Adrenal gland (tissue), 12 donors: ENCODE data around the gene PRTFDC1. TPM values are rescaled to one million over a fixed set of nuclear protein-coding genes. Genes with fewer than 3 reads are reported as not detected.
"Not testable (repeated sequence)": the region's sequence is repeated elsewhere in the genome, so short reads cannot be mapped to it uniquely, and the experiment has no call there.

ENCODE experiments used
- DNase-seq, 7 donors: peaks; one replicate each; pipeline ENCODE4 v3.0.0-alpha.2; 2019 to 2020
- H3K27ac ChIP-seq, 5 donors: fragments of 200-600 bp; sonication (generic) in 4 of 5; 1 replicate in 3 of 5; 2 replicates in 2 of 5; pipeline versions ENCODE4 v1.5.1 to v1.8.0; 2016 to 2020; ENCODE audit warnings: mild to moderate bottlenecking in 1 of 5
- H3K27me3 ChIP-seq: fragments of 200-600 bp; 2 replicates; pipeline ENCODE4 v1.8.0; 2021
- H3K36me3 ChIP-seq, 2 donors: fragments of 200-600 bp; replicated peaks in 1 of 2; 1 replicate in 1 of 2; 2 replicates in 1 of 2; pipeline versions ENCODE4 v1.5.1 to v1.8.0; 2018 to 2022
- H3K4me1 ChIP-seq, 2 donors: fragments of 200-600 bp; replicated peaks in 1 of 2; 1 replicate in 1 of 2; 2 replicates in 1 of 2; pipeline versions ENCODE4 v1.5.1 to v1.8.0; 2018 to 2021
- H3K4me3 ChIP-seq, 4 donors: fragments of 200-600 bp; sonication (generic) in 3 of 4; one replicate each; pipeline ENCODE4 v1.5.1; 2016 to 2018
- H3K9me3 ChIP-seq, 3 donors: fragments of 200-600 bp; sonication (generic) in 1 of 3; replicated peaks in 1 of 3; 1 replicate in 2 of 3; 2 replicates in 1 of 3; pipeline versions ENCODE4 v1.5.1 to v1.8.0; 2016 to 2021
- POLR2A ChIP-seq, 2 donors: fragments of 450-650 bp; IDR thresholded peaks; one replicate each; pipeline ENCODE4 v1.6.1; 2017; ENCODE audit warnings: antibody characterized with exemption in 2 of 2, mild to moderate bottlenecking in 2 of 2, moderate library complexity in 1 of 2
- WGBS, 4 donors: extraction: QIAGEN DNeasy Blood & Tissue Kit in 2 of 4; methylation state at CpG; one replicate each; pipeline versions ENCODE4 v1.1.5 to v1.1.7; 2013 to 2017; 5-methylcytosine and 5-hydroxymethylcytosine counted together
- intact Hi-C, 2 donors: fragments of 100-400 bp; cut with DNase I; formaldehyde crosslinking; loops; one replicate each; pipeline versions ENCODE4 v1.14.1 to v1.15.0; 2022 to 2023
- polyA plus RNA-seq, 3 donors: library from polyadenylated mRNA; stranded (reverse); fragments of 200-250 nt in 2 of 3; fragments of 350-450 nt in 1 of 3; fragmentation: Illumina TruSeq in 1 of 3; extraction: RNeasy Lipid Tissue Mini Kit (QIAGEN cat#74804) in 1 of 3; gene quantifications; one replicate each; pipeline ENCODE4 v1.2.3, GENCODE V29; 2013 to 2014
- total RNA-seq, 9 donors: library from RNA; depleted of rRNA in 4 of 9; stranded (reverse); fragments of >200 nt in 4 of 9; fragments of 120-200 nt in 1 of 9; fragmentation: NEBNext Ultra II Directional in 1 of 9; extraction: Animal tissue kit (Norgen Biotek cat#: 25700) in 1 of 9; gene quantifications; one replicate each; pipeline versions ENCODE4 v1.1.0 to v1.2.4, GENCODE V29; 2013 to 2023
- TF ChIP-seq, protein P1 (sequence below), 6 experiments: fragments of 450-650 bp in 4 of 6; fragments of 200-600 bp in 2 of 6; sonication (generic) in 1 of 6; IDR thresholded peaks; 1 replicate in 5 of 6; 2 replicates in 1 of 6; pipeline versions ENCODE4 v1.5.1 to v1.8.0; 2016 to 2021; ENCODE audit warnings: antibody characterized with exemption in 6 of 6, mild to moderate bottlenecking in 2 of 6, moderate library complexity in 1 of 6
- donor health status: healthy with polysubstance abuse.
- donor health status: Bipolar disorder and iron deficiency.
- donor health status: DM: yes; HTN: yes; CAD: no.
- donor health status: DM: no; HTN: no; CAD: no.
- donor health status: DM: no; HTN: no; CAD: no.
- donor health status: DM: yes; HTN: yes; CAD: no.

The PRTFDC1 gene
- total and polyA plus RNA-seq, 12 donors, result 13.5 to 56.5 (median 26.6) TPM

DNA sequence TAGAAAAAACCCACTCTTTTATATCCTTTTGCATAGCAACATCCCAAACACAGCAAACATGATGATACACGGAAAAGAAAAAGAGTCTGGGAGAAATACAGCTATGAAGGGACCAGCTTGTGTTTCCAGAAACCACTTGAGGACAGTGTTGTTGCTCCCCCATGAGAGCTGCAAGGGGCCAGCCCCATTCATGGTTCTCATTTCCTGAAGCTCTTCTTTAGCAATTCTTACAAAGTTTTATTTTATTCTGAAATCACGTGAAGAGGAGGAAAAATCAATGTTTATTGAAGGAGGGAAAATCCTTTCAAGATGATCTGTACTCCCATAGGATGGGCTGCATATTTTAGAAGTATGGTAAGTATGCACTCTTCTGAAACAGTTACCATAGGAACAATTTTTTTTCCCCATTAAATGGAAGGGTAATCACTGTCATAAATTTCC is 17.5 kb upstream of the PRTFDC1 start:
- Histone ChIP-seq H3K9me3 (no peaks in the 10 kb centered on the region), H3K27ac (no peak overlapping the region), H3K4me3 (no peak overlapping the region), H3K36me3 (no peaks in the 10 kb centered on the region), H3K4me1 (peaks cover 0 to 5% of the 10 kb centered on the region in 2 donors), H3K27me3 (no peaks in the 10 kb centered on the region)
- DNase-seq, result no peak
- TF ChIP-seq, protein P1, sequence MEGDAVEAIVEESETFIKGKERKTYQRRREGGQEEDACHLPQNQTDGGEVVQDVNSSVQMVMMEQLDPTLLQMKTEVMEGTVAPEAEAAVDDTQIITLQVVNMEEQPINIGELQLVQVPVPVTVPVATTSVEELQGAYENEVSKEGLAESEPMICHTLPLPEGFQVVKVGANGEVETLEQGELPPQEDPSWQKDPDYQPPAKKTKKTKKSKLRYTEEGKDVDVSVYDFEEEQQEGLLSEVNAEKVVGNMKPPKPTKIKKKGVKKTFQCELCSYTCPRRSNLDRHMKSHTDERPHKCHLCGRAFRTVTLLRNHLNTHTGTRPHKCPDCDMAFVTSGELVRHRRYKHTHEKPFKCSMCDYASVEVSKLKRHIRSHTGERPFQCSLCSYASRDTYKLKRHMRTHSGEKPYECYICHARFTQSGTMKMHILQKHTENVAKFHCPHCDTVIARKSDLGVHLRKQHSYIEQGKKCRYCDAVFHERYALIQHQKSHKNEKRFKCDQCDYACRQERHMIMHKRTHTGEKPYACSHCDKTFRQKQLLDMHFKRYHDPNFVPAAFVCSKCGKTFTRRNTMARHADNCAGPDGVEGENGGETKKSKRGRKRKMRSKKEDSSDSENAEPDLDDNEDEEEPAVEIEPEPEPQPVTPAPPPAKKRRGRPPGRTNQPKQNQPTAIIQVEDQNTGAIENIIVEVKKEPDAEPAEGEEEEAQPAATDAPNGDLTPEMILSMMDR (IDR thresholded peaks at IDR 0.05), result no peak
- no peak for TF ChIP-seq POLR2A (IDR thresholded peaks at IDR 0.05)
- intact Hi-C loops, result no loop called here
- WGBS, 4 donors, result 63 to 73% (median 68%) methylated on average over 2 of the region's 2 CpGs

DNA sequence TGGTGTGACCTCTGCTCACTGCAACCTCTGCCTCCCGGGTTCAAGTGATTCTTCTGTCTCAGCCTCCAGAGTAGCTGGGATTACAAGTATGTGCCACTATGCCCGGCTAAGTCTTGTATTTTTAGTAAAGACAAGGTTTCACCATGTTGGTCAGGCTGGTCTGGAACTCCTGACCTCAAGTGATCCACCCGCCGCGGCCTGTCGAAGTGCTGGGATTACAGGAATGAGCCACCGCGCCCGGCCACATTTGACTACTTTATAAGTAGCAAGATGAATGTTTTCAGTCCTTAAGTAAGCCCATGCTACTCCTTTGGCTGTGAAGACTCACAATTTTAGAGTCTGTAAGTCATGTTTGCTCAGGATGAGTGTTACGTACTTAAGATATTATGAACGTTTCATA is 16.5 kb upstream of the PRTFDC1 start:
- H3K4me3 ChIP-seq, intact Hi-C loops, H3K27me3 ChIP-seq, H3K27ac ChIP-seq, H3K4me1 ChIP-seq, DNase-seq, H3K9me3 ChIP-seq, H3K36me3 ChIP-seq: not testable (repeated sequence)
- WGBS, 4 donors, result 93 to 95% (median 94%) methylated on average over 11 of the region's 11 CpGs

DNA sequence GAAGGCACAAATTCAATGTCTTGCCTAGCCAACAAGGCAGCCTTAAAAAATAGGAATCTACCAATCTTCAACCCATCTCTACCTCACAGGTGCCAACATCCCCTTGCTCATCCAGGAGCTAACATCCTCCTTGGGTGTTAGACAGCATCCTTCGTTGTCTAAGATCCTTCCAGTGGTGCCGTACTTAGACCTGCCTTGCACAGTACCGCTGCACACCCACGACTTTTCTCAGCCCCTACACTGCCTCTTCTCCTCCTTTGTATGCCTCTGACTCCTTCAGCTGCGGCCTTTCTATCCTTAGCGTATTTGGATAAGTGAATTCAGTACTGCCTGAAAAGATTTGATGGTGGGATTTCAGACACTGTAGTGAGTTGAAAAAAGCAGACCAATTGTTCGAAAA is 15.9 kb upstream of the PRTFDC1 start:
- H3K36me3 ChIP-seq, result no peaks in the 10 kb centered on the region
- intact Hi-C loops, result no loop called here
- H3K4me1 ChIP-seq, result no peaks in the 10 kb centered on the region
- H3K27me3 ChIP-seq, result no peaks in the 10 kb centered on the region
- 81 to 93% (median 92%) methylated on average over 7 of the region's 7 CpGs for WGBS, 4 donors
- no peak for TF ChIP-seq POLR2A (IDR thresholded peaks at IDR 0.05)
- TF ChIP-seq, protein P1 (IDR thresholded peaks at IDR 0.05), result no peak
- H3K4me3 ChIP-seq, result no peak overlapping the region
- no peaks in the 10 kb centered on the region for H3K9me3 ChIP-seq
- no peak overlapping the region for H3K27ac ChIP-seq
- DNase-seq, result no peak

DNA sequence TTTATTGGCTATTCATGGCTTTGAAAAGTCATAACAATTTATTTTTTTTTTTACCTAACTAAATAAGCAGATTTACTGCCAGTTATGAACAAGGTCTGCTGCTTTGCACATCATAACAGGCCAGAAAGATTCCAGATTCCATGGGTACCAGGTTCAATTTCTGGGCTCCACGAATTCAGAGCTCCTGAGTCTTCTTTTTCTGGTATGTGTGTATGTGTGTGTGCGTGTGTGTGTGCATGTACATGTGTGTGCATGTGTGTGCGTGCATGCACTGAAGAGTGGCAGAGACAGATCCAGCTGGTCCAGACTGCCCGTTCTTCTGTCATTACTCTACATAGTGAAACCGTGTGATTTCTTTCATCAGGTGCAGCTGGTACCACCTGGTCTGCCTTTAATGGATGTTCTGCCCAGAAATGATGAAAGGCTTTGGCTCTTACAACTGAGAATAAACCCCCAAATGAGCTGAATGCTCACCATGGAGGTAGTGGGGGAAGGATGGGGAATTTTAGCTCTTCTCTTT is 14.6 kb upstream of the PRTFDC1 start:
- Histone ChIP-seq H3K4me1 (no peaks in the 10 kb centered on the region), H3K36me3 (no peaks in the 10 kb centered on the region), H3K4me3 (no peak overlapping the region), H3K9me3 (no peaks in the 10 kb centered on the region), H3K27ac (no peak overlapping the region), H3K27me3 (no peaks in the 10 kb centered on the region)
- intact Hi-C loops, result no loop called here
- DNase-seq, result no peak
- 89 to 98% (median 93%) methylated on average over 5 of the region's 5 CpGs for WGBS, 4 donors
- no peak for TF ChIP-seq POLR2A (IDR thresholded peaks at IDR 0.05)
- TF ChIP-seq, protein P1 (IDR thresholded peaks at IDR 0.05), result no peak

DNA sequence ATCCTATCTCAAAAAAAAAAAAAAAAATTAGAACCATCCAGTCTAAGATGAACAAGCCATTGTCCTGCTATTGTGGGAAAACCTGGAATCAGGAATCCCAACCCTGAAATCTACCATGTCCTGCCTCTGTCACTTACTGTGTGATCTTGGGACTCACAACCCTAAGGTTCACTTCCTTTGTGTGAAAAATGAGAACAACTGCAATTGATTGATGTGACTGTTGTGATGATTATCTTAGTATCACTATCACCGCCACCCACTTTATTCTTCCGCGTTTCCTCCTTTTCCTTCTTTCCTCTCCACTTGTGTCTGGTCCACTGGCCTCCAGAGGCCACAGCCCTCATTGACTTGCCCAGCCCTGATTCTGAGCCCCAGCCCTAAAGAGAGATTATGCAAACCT is 12.6 kb upstream of the PRTFDC1 start:
- H3K27me3 ChIP-seq, result no peaks in the 10 kb centered on the region
- H3K36me3 ChIP-seq, result no peaks in the 10 kb centered on the region

More for the DNA sequence above, 12.6 kb upstream of the PRTFDC1 start:
- no peaks in the 10 kb centered on the region for H3K4me1 ChIP-seq
- TF ChIP-seq POLR2A (IDR thresholded peaks at IDR 0.05), result no peak
- TF ChIP-seq, protein P1 (IDR thresholded peaks at IDR 0.05), result no peak
- H3K4me3 ChIP-seq, result no peak overlapping the region
- no peak for DNase-seq
- no peaks in the 10 kb centered on the region for H3K9me3 ChIP-seq
- intact Hi-C loops, result no loop called here
- WGBS, 4 donors, result 89 to 97% (median 91%) methylated on average over 3 of the region's 3 CpGs
- H3K27ac ChIP-seq, result no peak overlapping the region
